GM19351 (cell line): ENCODE measurements around the gene UBE2QL1.

ENCODE experiments used
- ATAC-seq: cut with Tn5 transposase; IDR thresholded peaks from one replicate; pipeline ENCODE4 v1.9.1; 2021; ENCODE audit warnings: mild to moderate bottlenecking, moderate library complexity; ENCODE audit not compliant: unreplicated experiment

The UBE2QL1 gene

DNA sequence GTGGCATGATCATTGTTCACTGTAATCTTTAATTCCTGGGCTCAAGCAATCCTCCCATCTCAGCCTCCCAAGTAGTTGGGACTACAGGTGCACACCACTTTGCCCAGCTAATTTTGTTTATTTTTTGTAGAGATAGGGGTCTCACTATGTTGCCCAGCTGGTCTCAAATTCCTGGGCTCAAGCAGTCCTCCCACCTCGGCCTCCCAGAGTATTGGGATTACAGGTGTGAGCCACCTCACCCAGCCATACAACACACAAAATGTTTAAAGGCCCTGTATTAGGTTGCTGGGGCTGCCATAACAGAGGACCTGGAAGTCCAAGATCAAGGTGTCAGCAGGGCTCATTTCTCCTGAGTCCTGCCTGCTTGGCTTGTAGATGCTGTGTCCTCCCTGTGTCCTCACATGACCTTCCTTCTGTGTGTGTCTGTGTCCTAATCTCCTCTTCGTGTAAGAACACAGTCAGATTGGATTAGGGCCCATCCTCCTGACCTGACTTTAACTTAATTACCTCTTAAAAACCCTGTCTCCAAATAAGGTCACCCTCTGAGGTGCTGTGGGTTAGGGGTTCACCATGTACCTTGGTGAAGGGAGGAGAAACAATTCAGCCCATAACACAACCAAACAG lies 5.4 kb downstream of the UBE2QL1 start:
- ATAC-seq = no peak

GRCh38 chr5:6454628-6455053 lies 6.0 kb downstream of the UBE2QL1 start:
- ATAC-seq = no peak

- ATAC-seq = no peak
Measured at GRCh38 chr5:6455571-6456200, 7.0 kb downstream of the UBE2QL1 start.

- no peak for ATAC-seq
Measured at GRCh38 chr5:6456766-6457370, 8.2 kb downstream of the UBE2QL1 start.

- ATAC-seq = no peak
Measured at GRCh38 chr5:6457592-6457991, 8.9 kb downstream of the UBE2QL1 start.

DNA sequence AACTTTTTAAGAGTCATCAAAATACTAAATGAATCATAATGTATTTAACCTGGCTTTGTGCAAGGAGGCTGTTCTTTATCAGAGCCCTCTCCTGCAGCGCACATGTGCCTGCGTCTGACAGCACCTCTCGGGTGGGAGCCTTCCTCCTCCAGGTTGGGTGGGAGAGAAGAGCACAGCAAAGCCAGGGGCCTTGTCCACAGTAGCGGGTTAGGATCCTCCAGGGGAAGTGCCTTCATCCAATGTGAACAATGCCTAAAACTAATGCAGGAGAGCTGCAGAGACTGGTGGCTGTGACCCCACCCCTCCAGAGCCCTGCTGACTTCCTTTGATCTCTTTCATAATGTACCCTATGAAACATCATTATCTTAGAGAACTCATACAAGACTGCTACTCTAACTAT lies 10.2 kb downstream of the UBE2QL1 start:
- ATAC-seq = no peak

GRCh38 chr5:6459896-6460295 lies 11.2 kb downstream of the UBE2QL1 start:
- ATAC-seq = no peak

- ATAC-seq = no peak
Measured at GRCh38 chr5:6461006-6461405, 12.3 kb downstream of the UBE2QL1 start.

GRCh38 chr5:6461793-6462650 lies 13.4 kb downstream of the UBE2QL1 start:
- no peak for ATAC-seq

DNA sequence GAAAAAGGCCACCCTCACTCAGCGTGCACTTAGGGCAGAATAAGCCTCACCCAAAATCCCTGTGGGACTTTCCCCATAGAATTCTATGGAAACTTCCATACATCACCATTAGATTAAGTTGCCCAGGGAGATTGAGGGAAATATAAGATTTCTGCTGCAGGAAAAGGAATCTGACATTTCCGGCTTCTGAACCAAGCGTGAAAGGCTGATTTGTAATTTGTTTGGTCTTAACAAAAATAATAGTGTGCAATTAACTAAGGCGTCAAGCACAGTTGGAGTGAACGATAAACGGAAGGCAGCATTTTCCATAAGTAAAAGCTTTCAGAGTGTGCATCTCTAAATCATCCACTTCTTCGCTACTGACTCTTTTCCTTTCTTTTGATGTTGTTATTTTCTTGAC lies 14.0 kb downstream of the UBE2QL1 start:
- no peak for ATAC-seq

- no peak for ATAC-seq
Measured at GRCh38 chr5:6464441-6464840, 15.8 kb downstream of the UBE2QL1 start.

GRCh38 chr5:6465831-6466790 lies 17.5 kb downstream of the UBE2QL1 start:
- ATAC-seq = no peak

- ATAC-seq = no peak
Measured at GRCh38 chr5:6466975-6467567, 18.4 kb downstream of the UBE2QL1 start.

DNA sequence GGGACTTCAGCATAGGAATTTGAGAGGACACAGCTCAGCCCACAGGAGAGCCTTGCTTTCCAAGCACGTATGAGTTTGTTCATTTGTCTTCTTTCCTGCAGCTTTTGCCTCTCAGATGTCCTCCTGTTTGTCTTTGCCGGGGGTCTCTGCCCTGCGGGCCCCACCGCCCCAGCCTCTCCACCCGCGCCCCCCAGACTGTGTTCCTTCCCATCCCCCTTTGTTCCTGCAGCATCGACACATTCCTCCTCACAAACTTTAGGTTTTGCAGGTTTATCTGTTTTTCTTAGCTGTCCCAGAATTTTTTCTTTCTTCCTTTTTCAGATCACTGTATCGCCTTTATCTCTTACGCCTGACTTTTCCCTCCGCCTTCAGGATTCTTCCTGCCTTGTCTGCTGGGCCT lies 18.9 kb downstream of the UBE2QL1 start:
- no peak for ATAC-seq

GRCh38 chr5:6468104-6468503 lies 19.4 kb downstream of the UBE2QL1 start:
- no peak for ATAC-seq

DNA sequence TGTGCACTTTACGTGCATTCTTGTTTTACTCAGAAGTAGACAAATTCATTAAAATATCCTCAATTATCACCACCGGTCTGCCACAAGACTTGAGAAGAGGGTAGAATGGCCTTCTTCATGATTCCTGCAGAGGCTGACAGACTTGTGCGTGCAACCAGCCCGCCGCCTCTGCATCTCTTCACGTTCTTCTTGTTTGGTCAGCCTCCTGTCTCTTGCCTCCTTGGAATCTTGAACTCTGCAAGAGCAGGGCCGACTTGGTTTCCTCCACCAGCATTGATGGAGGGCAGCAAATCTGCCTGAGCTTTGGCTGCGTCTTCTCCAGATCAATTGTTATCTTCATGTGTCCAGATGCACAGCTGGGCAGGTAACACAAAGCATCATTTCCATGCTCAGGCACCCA lies 20.2 kb downstream of the UBE2QL1 start:
- no peak for ATAC-seq

- no peak for ATAC-seq
Measured at GRCh38 chr5:6469836-6470235, 21.2 kb downstream of the UBE2QL1 start.

DNA sequence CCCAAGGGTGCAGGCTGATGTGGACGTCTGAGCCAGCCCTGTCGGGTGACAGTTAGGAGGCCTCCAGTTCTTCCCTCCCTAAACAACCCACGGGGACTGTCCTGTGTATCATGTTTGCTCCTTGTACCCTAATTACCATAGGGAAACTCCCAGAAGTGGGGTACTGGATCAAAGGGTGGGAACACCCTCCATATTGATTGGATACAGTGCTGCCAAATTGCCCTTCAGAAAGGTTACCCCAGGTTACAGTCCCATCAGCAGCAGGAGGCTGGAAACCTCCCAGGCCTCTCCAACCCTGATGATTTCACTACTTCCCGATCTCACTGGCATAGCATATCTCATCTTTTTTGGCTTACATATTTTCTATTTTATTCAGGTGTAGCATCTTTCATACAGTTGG lies 22.0 kb downstream of the UBE2QL1 start:
- no peak for ATAC-seq

DNA sequence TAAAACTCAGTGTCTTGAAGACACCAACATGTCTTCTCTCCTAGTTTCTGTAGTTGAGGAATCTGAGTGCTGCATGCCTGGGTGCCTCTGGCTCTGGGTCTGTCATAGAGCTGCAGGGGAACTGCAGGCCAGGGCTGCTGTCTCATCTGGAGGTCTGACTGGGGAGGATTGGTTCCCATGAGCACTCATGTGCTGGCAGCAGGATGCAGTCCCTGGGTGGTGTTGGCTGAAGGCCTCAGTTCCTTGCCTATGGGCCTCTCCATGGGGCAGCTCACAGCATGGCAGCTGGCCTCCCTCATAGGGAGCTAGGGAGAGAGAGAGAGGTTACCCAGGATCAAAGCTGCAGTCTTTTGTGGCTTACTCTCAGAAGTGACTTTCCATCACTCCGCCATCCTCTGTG lies 22.6 kb downstream of the UBE2QL1 start:
- ATAC-seq = no peak

- ATAC-seq = no peak
Measured at GRCh38 chr5:6472792-6473191, 24.1 kb downstream of the UBE2QL1 start.
